Mucosa of descending colon (tissue), 3 donors: Measurements from ENCODE around the gene SH2D6. TPM values are rescaled to one million over a fixed set of nuclear protein-coding genes. Genes with fewer than 3 reads are reported as not detected.

Experiments used
- ATAC-seq: fragments of 200-7000 bp; cut with Tn5 transposase; one replicate; pipeline ENCODE4 v1.9.1; 2020; ENCODE audit warnings: mild to moderate bottlenecking, moderate library complexity
- DNase-seq, 3 donors: peaks; one replicate each; pipeline ENCODE4 v3.0.0-alpha.2; 2020
- H3K36me3 ChIP-seq: fragments of 200-600 bp; one replicate; pipeline ENCODE4 v1.8.0; 2021; ENCODE audit warnings: low read depth, mild to moderate bottlenecking
- H3K4me1 ChIP-seq: fragments of 200-600 bp; one replicate; pipeline ENCODE4 v1.8.0; 2021; ENCODE audit warnings: low read depth, mild to moderate bottlenecking
- H3K4me3 ChIP-seq: fragments of 200-600 bp; one replicate; pipeline ENCODE4 v1.8.0; 2021; ENCODE audit warnings: mild to moderate bottlenecking
- H3K9me3 ChIP-seq: fragments of 200-600 bp; one replicate; pipeline ENCODE4 v1.8.0; 2021; ENCODE audit warnings: mild to moderate bottlenecking
- intact Hi-C, 2 donors: fragments of 100-400 bp; cut with DNase I in 1 of 2; cut with micrococcal nuclease in 1 of 2; formaldehyde crosslinking; loops; one replicate each; pipeline versions ENCODE4 v1.11.0 to v1.11.1; 2022; cut with DNase I, micrococcal nuclease
- total RNA-seq, 3 donors: library from RNA; stranded (reverse); fragmentation: NEBNext Ultra II Directional in 2 of 3; extraction: Animal tissue kit (Norgen Biotek cat#: 25700) in 2 of 3; gene quantifications; one replicate each; pipeline versions ENCODE4 v1.2.1 to v1.2.4, GENCODE V29; 2021 to 2023
- TF ChIP-seq, protein P1 (sequence below): fragments of 200-600 bp; IDR thresholded peaks from one replicate; pipeline ENCODE4 v1.8.0; 2022; ENCODE audit warnings: antibody characterized with exemption, mild to moderate bottlenecking
- donor health status: DM: no; HTN: no; CAD: no; lungs with moderate emphysema.
- donor health status: DM: no; HTN: no; CAD: no.
- donor health status: DM: no; HTN: yes; CAD: no.

Gene SH2D6
- total RNA-seq, 3 donors from 2014 or later: 6.7 to 13.1 (median 8.6) TPM

GRCh38 chr2:85453571-85453970 is 35.1 kb downstream of the SH2D6 start:
- intact Hi-C loops: no loop called here
- H3K4me3 ChIP-seq: no peak overlapping the region
- H3K4me1 ChIP-seq: peaks cover 2% of the 10 kb centered on the region
- H3K36me3 ChIP-seq: no peaks in the 10 kb centered on the region
- DNase-seq: no peak
- ATAC-seq: no peak
- TF ChIP-seq, protein P1, sequence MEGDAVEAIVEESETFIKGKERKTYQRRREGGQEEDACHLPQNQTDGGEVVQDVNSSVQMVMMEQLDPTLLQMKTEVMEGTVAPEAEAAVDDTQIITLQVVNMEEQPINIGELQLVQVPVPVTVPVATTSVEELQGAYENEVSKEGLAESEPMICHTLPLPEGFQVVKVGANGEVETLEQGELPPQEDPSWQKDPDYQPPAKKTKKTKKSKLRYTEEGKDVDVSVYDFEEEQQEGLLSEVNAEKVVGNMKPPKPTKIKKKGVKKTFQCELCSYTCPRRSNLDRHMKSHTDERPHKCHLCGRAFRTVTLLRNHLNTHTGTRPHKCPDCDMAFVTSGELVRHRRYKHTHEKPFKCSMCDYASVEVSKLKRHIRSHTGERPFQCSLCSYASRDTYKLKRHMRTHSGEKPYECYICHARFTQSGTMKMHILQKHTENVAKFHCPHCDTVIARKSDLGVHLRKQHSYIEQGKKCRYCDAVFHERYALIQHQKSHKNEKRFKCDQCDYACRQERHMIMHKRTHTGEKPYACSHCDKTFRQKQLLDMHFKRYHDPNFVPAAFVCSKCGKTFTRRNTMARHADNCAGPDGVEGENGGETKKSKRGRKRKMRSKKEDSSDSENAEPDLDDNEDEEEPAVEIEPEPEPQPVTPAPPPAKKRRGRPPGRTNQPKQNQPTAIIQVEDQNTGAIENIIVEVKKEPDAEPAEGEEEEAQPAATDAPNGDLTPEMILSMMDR: no peak
- no peaks in the 10 kb centered on the region for H3K9me3 ChIP-seq

DNA sequence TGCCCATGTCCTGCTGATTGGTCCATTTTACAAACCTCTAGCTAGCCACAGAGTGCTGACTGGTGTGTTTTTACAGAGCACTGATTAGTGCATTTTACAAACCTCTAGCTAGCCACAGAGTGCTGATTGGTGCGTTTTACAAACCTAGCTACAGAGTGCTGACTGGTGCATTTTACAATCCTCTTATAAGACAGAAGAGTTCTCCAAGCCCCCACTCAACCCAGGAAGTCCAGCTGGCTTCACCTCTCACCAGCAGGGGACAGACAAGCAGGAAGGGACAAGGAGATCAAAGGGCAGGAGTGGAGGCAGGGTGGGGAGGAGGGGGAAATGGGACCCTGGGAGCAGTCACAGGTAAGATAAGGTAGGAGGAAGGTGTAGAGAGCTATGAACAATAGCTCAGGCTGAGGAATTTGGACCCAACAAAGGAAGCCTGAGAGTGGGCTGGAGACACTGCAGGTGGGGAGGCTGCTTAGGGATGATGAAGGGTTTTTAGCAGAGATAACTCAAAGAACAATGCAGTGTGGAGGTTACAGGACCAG is 37.1 kb downstream of the SH2D6 start:
- intact Hi-C loops: no loop called here
- DNase-seq: no peak
- TF ChIP-seq, protein P1: no peak

DNA sequence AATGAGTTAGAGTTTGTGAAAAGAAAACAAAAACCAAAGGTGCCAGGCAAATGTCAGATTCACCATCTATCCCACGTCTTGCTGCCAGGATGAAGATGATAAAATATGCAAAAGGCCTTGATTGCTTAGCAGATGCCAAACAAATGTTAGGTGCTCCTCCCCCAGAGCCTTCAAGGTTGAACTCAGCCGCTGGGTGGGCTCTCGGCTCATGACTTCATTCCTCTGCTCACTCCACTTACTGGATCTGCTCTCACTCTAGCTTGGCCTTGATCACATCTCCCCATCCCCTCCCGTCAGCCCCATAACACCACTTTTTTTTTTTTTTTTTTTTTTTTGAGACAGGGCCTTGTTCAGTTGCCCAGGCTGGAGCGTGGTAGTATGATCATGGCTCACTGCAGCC is 38.5 kb downstream of the SH2D6 start:
- Histone ChIP-seq H3K36me3 (no peaks in the 10 kb centered on the region), H3K9me3 (no peaks in the 10 kb centered on the region), H3K4me1 (peaks cover 2% of the 10 kb centered on the region), H3K4me3 (no peak overlapping the region)
- ATAC-seq: no peak
- intact Hi-C loops: no loop called here
- DNase-seq: no peak
- TF ChIP-seq, protein P1: no peak

More for the DNA sequence above, 37.1 kb downstream of the SH2D6 start:
- peak; percentile 60 for ATAC-seq
- H3K4me1 ChIP-seq: peaks cover 2% of the 10 kb centered on the region
- no peak overlapping the region for H3K4me3 ChIP-seq
- H3K36me3 ChIP-seq: no peaks in the 10 kb centered on the region
- no peaks in the 10 kb centered on the region for H3K9me3 ChIP-seq

DNA sequence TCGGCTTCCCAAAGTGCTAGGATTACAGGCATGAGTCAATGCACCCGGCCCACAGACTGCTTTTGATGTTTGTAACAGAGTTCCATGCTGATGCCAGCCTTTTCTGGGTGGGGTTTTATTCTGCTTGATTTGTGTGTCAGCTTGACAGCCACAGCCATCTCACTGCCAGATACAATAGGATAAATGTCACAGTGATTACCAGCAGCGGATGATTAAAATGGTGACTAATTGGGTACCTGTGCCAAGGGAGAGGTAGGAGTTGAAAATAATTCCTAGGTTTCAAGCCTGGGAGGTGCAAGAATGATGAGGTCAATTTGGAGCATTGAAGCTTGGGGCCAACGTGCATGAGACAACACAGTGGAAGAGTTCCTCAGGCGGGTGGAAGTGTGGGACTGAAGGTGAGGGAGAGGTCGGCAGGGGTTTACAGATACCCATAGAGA is 39.4 kb downstream of the SH2D6 start:
- Histone ChIP-seq H3K4me1 (peaks cover 6% of the 10 kb centered on the region), H3K9me3 (no peaks in the 10 kb centered on the region), H3K4me3 (no peak overlapping the region), H3K36me3 (no peaks in the 10 kb centered on the region)
- peak in 1 of 3 donors; percentile 59 for DNase-seq
- peak; percentile 85 for ATAC-seq
- TF ChIP-seq, protein P1: no peak
- intact Hi-C loops: no loop called here

GRCh38 chr2:85458601-85459563 is 40.4 kb downstream of the SH2D6 start:
- H3K36me3 ChIP-seq: no peaks in the 10 kb centered on the region
- no peak for DNase-seq
- intact Hi-C loops: no loop called here
- ATAC-seq: no peak
- no peaks in the 10 kb centered on the region for H3K9me3 ChIP-seq
- TF ChIP-seq, protein P1: no peak
- peaks cover 6% of the 10 kb centered on the region for H3K4me1 ChIP-seq
- no peak overlapping the region for H3K4me3 ChIP-seq
